ENCODE results near the gene CNMD.

DNA sequence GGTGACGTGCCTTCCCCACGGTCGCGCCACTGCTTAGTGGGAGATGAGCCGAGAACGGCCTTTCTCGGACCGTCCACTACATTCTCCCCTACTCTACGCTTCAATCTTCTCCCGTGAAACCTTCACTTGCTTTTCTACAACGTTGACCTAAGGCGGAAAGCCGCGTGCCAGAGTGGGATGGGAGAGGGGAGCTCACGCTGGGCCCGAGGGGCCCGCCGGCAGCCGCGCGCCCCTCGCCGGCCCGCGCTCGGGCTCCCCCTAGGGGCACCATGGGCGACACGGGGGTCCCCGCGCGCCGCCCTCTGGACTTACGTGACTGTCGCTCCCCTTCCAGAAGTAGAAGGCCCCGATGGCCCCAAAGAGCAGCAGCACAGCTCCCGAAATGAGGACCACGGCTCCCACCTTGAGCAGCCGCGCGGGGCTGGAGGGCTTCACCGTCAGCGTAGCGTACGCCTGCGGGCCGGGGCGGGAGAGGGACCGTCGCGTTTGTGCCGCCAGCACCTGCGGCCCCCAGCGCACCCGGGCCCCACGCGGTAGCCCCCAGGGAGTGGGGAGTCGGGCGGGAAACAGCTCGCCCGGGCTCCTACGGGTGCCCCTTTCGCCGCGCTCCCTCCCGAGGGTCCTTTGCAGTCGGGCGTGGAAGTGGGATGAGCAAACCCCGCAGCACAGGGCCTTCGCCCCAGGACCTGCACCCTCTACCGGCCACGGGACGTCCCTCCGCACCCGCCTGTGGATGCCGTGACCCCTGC lies 727 bp downstream of the CNMD start:
- TF ChIP-seq RAD21 (IDR thresholded peaks at IDR 0.05; ENCODE audit: low read length), result no peak
- TF ChIP-seq POLR2A (IDR thresholded peaks at IDR 0.05; ENCODE audit: low read depth, low read length), result no peak
- TF ChIP-seq, protein P1, sequence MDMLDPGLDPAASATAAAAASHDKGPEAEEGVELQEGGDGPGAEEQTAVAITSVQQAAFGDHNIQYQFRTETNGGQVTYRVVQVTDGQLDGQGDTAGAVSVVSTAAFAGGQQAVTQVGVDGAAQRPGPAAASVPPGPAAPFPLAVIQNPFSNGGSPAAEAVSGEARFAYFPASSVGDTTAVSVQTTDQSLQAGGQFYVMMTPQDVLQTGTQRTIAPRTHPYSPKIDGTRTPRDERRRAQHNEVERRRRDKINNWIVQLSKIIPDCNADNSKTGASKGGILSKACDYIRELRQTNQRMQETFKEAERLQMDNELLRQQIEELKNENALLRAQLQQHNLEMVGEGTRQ (IDR thresholded peaks at IDR 0.05; ENCODE audit: low read depth, low read length), result no peak
- TF ChIP-seq RFX5 (IDR thresholded peaks at IDR 0.05; ENCODE audit: low read depth, low read length), result no peak
- peak; percentile 39 for TF ChIP-seq CTCF (conservative IDR thresholded peaks at IDR 0.05; ENCODE audit: low read depth, low read length)
- TF ChIP-seq SMC3 (IDR thresholded peaks at IDR 0.05; ENCODE audit: low read depth, low read length), result no peak
- no peak for TF ChIP-seq NFE2L2 (IDR thresholded peaks at IDR 0.05; ENCODE audit: low read depth, low read length)
- no peak for TF ChIP-seq BHLHE40 (IDR thresholded peaks at IDR 0.05; ENCODE audit: low read depth, low read length)
- no peak for TF ChIP-seq CHD1 (IDR thresholded peaks at IDR 0.05; ENCODE audit: low read depth, low read length)
- TF ChIP-seq MXI1 (IDR thresholded peaks at IDR 0.05; ENCODE audit: borderline replicate concordance, low read depth, low read length), result no peak
- no peak for TF ChIP-seq MAFK (IDR thresholded peaks at IDR 0.05; ENCODE audit: low read depth, low read length)
- no peak for TF ChIP-seq MAZ (IDR thresholded peaks at IDR 0.05; ENCODE audit: borderline replicate concordance, low read depth, low read length)
